Mononuclear cell (primary cell): ENCODE results near the gene MYO1D. TPM values are rescaled to one million over a fixed set of nuclear protein-coding genes. Genes with fewer than 3 reads are reported as not detected.

Experiments
- total RNA-seq: library from RNA; depleted of rRNA; stranded (reverse); fragments of >200 nt; gene quantifications from one replicate; pipeline ENCODE4 v1.2.3, GENCODE V29; 2012

Gene MYO1D
- total RNA-seq, 1 donor = 5.7 TPM

Other genes with a start within 250 kb of the MYO1D start
- not detected for gene TMEM98, start 51.0 kb upstream of the MYO1D start, total RNA-seq
- gene SPACA3, start 114.7 kb upstream of the MYO1D start, total RNA-seq = not detected